Upper lobe of left lung (tissue), 4 donors: ENCODE results near the gene OSTM1.
"Not testable (repeated sequence)": the region's sequence is repeated elsewhere in the genome, so short reads cannot be mapped to it uniquely, and the experiment has no call there.

ENCODE experiments used
- CTCF ChIP-seq, 6 experiments: fragments of 450-650 bp in 4 of 6; fragments of 200-600 bp in 2 of 6; sonication (generic) in 2 of 6; IDR thresholded peaks; one replicate each; pipeline ENCODE4 v1.5.1; 2016 to 2019; ENCODE audit warnings: antibody characterized with exemption in 6 of 6
- EP300 ChIP-seq, 4 donors: sonication (generic); formaldehyde crosslinking; IDR thresholded peaks; one replicate each; pipeline ENCODE4 v1.5.1; 2017; ENCODE audit warnings: antibody characterized with exemption in 4 of 4, control low read depth in 2 of 4
- POLR2A ChIP-seq, 4 donors: fragments of 450-650 bp; IDR thresholded peaks; one replicate each; pipeline ENCODE4 v1.5.1; 2016 to 2017; ENCODE audit warnings: antibody characterized with exemption in 4 of 4, mild to moderate bottlenecking in 2 of 4
- POLR2AphosphoS5 ChIP-seq, 2 donors: sonication (generic); formaldehyde crosslinking; IDR thresholded peaks; one replicate each; pipeline ENCODE4 v1.5.1; 2017; ENCODE audit warnings: antibody characterized with exemption in 2 of 2

GRCh38 chr6:108016283-108016682, 58.3 kb downstream of the OSTM1 start:
- not testable (repeated sequence) for TF ChIP-seq POLR2A, CTCF, POLR2AphosphoS5, EP300 (IDR thresholded peaks at IDR 0.05)
